HG02852 (cell line): Measurements from ENCODE around the gene CNMD.
"Not testable (repeated sequence)": the region's sequence is repeated elsewhere in the genome, so short reads cannot be mapped to it uniquely, and the experiment has no call there.

Experiments used
- ATAC-seq: cut with Tn5 transposase; IDR thresholded peaks from one replicate; pipeline ENCODE4 v1.9.1; 2021; ENCODE audit warnings: mild to moderate bottlenecking, moderate library complexity; ENCODE audit not compliant: unreplicated experiment

Gene CNMD

DNA sequence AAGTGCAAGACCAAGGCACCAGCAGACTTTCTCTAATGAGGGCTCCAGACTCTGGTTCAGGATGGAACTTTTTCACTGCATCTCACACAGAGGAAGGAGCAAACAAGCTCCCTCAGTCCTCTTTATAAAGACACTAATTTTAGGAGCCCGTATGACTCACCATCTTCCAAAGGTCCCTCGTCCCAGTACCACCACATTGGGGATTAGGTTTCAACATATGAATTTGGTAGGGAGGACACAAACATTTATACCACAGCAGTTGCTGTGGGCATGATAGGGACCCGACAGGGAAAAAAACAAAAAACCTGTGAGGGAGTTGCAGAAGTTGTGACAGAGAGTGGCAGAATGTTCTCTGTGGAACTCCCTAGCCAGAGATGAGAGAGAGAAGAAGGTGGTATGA is 6.5 kb upstream of the CNMD start:
- no peak for ATAC-seq

DNA sequence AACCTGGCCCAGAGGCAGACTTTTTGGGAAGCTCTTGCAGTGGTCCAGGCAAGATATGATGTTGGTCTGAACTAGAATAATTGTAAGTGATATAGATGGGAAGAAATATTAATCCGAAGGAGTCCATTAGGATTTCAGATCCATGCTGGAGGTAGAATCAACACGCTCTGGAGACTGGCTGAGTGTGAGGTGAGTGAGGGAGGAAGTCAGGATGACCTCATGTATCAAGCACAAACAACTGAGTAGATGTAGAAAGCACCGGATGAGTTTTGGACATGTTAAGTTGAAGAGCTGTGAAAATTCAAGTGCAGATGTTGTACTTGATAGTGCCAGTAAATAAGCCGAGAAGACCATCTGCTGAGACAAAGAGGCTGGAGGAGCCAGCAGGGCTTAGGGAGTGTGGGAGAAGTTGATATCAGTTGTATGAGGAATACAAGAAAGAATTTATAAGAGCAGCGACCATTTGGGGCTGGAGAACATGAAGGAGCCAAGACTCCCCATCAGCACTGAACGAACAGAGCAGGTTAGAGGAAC is 5.3 kb upstream of the CNMD start:
- no peak for ATAC-seq

DNA sequence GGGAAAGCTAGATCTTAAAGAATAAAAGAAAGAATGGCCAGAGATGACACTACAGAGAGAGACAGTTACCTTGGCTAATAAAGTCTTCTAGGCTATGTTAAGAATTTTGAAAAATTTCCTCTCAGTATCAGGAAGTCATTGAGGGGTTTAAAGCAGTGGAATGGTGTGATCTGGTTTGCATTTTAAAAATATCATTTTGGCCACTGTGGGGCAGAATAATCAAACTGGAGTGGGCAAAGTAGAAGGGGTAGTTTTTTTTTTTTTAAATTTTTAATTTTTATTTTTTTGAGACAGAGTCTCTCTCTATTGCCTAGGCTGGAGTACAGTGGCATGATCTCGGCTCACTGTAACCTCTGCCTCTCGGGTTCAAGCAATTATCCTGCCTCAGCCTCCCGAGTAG is 4.4 kb upstream of the CNMD start:
- no peak for ATAC-seq

DNA sequence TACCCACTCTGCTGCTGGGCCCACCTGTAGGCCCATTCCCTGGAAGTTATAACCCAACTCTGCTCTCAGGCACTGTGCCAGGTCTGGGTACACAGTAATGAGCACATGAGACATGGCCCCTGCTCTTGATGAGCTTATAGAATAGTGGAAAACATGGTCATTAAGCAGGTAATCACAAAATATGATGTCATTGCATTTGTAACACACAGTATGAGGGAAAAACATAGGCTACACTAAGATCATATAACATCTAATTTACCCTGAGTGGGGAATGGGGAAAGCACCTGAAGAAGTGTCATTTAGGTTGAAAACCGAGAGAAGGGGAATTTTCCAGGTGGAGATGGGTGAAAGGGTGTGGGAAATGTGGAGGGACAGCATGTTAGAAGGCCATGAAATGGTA is 3.9 kb upstream of the CNMD start:
- no peak for ATAC-seq

DNA sequence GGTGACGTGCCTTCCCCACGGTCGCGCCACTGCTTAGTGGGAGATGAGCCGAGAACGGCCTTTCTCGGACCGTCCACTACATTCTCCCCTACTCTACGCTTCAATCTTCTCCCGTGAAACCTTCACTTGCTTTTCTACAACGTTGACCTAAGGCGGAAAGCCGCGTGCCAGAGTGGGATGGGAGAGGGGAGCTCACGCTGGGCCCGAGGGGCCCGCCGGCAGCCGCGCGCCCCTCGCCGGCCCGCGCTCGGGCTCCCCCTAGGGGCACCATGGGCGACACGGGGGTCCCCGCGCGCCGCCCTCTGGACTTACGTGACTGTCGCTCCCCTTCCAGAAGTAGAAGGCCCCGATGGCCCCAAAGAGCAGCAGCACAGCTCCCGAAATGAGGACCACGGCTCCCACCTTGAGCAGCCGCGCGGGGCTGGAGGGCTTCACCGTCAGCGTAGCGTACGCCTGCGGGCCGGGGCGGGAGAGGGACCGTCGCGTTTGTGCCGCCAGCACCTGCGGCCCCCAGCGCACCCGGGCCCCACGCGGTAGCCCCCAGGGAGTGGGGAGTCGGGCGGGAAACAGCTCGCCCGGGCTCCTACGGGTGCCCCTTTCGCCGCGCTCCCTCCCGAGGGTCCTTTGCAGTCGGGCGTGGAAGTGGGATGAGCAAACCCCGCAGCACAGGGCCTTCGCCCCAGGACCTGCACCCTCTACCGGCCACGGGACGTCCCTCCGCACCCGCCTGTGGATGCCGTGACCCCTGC is 727 bp downstream of the CNMD start:
- ATAC-seq, result peak; percentile 65

DNA sequence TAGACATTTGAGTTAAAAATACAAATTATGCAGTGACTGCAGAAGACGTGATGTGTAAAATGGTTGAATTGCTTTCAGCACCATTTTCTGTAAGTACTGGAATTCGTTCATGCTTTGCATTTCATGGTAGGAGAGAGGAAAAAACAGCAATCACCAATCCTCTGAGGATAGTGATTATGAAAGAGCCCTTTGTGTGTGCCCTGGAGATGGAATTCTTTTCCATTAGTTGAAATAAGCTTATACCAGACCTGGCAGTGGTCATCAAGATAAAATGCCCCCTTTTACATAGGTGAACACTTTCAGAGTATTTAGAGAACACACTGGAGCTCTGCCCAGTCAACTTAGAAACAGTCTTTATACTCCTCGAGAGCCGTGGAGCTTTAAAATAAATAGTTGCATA is 1.7 kb downstream of the CNMD start:
- no peak for ATAC-seq

DNA sequence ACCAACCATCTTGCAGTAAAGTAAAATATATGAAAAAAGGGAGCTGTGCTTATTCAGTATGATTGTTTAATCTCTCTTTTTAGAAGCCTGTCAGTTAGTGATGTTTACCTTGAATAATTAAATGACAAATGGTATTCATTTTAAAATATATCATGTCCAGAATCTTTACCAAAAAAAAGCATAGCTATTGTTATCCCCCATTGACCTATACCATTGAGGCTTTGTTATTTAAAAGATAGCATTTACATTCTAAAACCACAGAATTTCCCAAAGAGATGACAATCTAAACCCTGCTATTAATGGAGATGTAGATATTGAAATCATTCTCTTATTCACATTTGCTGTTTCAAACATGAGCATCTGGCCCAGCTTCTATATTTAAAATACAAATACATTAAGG is 2.2 kb downstream of the CNMD start:
- ATAC-seq, result no peak

DNA sequence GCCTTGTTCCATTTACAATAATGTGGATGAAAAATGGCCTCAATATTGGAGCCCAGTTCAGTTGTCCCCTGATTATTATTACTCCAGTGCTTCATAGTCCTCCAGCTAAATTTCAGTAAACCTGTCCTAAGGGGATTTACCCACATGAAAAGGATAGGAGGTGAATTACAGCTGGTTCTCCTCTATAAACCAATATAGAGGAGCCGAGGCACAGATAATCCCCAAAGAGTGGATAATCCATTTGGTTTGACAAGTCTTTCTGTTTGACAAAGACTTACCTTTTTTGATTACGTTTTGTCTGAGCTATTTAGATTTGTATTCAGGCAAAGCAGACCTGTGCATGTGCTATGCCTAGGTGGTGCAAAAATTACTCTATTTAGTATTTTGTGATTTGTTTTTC is 2.7 kb downstream of the CNMD start:
- no peak for ATAC-seq

DNA sequence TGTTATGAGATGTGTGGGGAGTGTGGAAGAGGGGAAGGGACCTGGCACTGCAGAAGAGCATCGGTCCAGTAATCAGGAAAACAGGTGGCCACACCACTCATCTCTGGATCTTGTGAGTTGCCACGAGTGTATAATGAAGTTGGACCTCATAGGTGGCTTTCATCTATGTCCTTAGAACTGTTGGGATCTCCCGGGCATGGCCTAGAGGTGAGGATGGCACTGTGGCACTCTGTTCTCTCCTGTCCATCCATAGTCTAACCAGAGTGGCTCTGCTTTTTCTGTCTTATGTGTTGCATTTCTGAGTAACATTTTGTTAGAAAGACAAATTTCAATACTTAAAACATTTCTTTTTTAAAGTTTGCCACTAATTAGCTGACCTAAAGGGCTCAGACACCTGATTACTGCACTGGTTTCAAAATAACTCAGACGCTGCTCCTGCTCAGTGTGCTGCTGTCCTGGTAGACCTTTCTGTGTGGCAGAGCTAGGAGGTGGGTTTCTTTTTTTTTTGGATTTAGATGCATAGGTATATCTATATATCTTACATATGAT is 5.5 kb downstream of the CNMD start:
- no peak for ATAC-seq

DNA sequence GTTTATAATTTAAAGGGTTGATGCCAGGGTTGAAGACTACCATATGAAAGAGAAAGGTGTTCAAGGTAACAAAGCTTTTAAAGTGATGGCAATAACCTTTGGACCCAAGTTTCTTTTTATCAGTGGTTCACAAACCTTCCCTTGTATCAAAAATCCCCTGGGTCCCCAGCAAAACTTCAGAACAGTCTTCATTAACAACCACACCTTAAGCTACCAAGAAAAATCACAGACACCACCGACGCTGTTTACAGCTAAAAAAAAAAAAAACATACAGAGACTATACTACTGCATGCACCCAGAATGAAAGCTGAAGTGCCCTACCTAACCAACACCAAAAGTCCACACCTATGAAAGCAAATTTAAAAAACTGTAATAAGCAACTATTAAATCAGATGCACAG is 13.4 kb downstream of the CNMD start:
- no peak for ATAC-seq

DNA sequence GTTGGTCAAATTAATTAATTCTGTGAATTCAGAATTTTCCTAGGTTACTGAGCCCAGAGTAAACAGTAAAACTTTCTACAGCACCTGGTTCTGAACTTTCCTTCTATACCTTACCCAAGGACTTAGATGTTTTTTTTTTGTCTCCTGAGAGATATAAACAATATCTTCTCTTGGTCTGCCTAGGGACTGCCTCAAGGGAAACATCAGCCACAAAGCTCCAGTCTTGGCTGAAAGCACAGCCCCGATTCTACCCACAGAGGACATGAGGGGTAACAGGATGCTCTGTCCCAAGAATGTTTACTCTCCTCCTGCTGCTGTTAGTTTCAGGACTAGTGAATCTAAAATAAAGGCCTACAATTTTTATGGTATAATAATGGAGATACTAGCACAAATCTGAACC is 14.3 kb downstream of the CNMD start:
- no peak for ATAC-seq

DNA sequence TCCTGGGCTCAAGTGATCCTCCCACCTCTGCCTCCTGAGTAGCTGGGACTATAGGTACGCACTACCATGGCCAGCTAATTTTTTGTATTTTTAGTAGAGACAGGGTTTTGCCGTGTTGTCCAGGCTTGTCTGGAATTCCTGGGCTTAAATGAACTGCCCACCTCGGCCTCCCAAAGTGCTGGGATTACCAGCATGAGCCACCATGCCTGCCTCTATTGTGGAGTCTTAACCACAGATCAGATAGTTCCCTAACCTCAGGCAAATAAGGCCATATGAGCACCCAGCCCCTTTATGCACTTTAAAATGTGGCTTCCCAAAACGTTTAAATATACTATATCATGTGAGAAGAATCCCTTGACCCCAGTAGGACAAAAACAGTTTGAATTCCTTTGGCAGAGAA is 16.4 kb downstream of the CNMD start:
- no peak for ATAC-seq

DNA sequence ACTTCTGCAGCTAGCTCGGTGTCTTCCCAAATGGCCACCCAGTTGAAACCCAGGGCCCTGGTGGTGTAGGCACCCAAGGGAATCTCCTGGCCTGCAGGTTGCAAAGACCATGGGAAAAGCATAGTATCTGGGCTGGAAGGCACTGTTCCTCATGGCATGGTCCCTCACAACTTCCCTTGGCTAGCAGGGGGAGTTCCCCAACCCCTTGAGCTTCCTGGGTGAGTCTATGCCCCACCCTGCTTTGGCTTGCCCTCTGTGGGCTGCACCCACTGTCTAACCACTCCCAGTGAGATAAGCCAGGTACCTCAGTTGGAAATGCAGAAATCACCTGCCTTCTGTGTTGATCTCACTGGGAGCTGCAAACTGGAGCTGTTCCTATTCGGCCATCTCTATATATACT is 18.3 kb downstream of the CNMD start:
- ATAC-seq, result not testable (repeated sequence)

DNA sequence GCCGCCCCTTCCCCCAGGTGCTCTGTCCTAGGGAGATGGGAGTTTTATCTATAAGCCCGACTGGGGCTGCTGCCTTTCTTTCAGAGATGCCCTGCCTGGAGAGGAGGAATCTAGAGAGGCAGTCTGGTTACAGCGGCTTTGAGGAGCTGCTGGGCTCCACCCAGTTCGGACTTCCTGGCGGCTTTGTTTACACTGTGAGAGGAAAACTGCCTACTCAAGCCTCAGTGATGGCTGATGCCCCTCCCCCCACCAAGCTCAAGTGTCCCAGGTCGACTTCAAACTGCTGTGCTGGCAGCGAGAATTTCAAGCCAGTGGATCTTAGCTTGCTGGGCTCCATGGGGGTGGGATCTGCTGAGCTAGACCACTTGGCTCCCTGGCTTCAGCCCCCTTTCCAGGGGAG is 18.7 kb downstream of the CNMD start:
- not testable (repeated sequence) for ATAC-seq

DNA sequence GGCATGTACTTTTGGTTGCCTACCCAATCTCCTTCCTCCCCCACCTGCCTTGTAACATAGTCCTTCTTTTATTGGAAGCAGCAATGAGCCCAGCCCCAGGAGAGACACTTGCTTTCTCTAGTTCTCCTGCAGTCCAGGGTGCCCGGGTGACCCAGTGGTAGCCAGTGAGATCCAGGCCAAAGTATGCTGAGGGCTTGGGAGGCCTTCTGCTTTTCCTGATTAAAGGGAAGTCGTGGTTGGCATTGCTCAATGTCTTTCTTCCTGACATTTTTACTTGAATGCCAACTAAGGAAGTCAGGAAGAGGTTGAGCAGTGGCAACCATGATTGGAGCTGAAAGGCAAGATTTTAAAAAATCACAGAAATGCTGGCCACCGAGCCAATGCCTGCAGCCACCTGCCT is 25.7 kb downstream of the CNMD start:
- ATAC-seq, result no peak

DNA sequence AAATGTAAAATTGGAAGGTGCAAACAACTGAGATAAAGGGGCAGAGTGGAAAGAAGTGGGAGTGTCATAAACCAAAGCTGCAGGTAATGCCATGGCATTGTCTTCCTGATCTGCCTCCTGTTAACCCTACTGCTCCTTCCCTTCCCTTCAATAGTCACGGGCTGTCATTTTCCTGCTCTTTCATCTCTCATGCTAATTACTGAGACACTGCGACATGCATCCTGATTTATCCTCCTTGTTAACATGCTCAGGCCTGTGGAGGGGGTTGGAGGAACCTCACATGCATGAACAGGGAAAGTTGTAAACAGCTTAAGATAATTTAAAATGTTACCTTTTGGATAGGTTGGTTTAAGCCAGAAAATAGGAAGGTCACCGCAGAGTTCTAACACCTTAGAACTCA is 27.2 kb downstream of the CNMD start:
- no peak for ATAC-seq

DNA sequence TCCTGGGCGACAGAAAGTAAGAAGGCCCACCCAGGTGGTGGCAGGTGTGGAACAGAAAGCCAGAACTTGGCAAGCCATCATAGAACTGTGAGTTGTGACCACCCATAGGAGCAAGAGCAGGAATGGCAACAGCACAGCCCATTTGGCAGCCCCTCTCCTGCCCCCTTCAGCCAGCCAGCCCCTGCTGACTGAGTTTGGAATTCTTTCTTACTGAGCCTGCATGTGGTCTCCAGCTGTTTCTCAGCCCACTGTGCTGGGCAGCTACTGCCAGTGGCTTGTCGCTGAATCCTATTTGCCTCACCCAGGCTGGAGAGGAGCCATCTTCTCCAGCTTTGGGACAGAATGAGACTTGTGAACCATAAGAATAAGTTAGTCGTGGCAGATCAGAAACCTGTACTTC is 28.3 kb downstream of the CNMD start:
- ATAC-seq, result no peak

DNA sequence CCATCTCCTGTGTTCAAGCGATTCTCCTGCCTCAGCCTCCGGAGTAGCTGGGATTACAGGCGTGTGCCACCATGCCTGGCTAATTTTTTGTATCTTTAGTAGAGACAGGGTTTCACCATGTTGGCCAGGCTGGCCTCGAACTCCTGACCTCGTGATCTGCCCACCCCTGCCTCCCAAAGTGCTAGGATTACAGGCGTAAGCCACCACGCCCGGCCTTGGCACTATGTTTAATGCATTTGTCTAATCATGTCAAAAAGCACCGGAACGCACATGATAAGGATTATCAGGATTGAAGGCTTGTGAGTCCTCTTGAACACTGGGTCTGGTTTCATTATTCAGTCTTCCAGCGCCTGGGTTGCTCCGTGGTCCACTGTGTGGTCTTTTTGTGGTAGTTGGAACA is 31.4 kb downstream of the CNMD start:
- not testable (repeated sequence) for ATAC-seq

DNA sequence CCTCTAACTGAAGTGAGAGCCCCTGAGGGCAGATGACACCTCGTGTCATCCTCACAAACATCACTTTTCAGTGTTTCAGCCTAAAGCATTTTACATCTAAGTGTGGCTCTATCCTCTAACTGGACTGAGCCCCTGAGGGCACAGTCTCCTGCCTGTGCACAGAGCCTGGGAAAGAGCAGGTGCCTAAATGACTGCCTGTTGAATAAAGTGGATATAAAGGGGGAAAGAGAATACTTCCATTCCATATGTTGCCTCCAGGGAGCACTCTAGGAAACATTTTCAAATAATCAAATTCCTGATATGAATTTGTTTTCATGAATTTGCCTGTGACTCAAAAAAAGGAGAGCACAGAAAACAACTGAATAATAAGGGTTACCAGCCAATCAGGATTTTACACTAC is 32.2 kb downstream of the CNMD start:
- ATAC-seq, result no peak

DNA sequence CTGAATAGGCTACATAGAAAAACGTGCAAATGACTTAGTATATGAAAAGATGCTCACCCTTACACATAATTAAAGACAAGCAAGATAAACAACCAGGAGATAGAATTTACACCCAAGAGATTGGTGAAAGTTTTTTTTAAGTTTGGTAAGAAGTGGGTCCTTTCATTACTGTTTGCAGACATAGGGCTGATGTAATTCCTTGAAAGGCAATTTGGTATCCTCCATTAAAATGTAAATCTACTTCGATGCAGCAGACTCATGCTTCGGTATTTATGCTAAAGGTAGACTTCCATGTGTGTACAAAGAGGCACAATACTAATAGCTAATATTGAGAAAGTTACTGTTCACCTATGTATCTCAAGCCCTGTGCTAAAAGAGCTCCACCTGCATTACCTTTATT is 33.5 kb downstream of the CNMD start:
- ATAC-seq, result no peak

DNA sequence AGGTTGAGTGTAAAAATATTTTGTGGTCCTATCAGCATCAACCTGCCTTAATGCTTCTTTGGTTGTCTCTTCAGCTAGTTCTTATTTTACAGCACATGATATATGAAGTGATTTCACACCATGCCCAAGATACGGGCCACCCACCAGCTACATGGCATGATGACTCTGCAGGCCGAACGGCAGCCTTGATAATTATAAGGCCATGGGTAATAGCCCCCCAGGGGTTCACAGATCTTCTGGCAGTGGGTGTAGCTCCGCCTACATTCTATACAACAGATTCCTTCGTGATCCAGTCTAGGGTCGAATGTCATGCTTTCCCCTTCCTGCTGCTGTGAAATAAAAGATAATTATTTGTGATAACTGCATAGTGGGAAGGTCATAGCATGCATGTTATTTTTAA is 36.1 kb downstream of the CNMD start:
- ATAC-seq, result no peak

DNA sequence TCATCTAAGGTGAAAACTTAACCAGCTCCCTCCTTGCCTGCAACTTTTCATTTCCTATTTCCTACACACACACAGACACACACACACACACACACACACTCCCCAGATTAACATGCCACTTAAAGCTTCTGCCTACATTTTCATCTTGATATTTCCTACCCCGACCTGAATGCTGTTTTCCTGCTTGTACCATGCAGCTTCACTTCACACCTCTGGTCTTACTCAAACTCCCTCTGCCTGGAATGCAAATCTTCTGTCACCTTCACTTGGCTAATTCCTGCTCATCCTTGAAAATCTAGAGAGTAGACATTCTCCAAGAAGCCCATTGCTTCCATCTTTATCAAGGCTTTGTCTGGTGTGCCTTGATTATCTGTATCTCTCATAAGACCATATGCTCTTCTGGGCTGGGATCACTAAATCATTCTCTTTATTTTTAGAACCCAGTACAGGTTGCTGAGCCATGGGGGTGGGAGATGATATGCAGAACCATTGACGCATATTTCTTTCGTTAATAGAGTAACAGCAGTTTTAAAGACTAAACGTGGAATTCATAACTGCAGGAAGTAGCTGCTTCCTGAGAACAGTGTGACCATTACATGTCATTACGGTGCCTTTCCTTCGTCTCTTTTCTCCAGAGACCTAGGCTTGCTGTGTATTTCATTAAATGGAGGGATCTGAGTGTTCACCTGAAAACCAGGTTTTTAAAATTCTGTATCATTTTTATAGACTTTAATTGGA is 37.7 kb downstream of the CNMD start:
- no peak for ATAC-seq
